HCEC 1CT (cell line): Measurements from ENCODE around the gene KIF1B.
A peak's percentile ranks its signal among the peaks of the same experiment; 100 is the strongest.
"Not testable (repeated sequence)": the region's sequence is repeated elsewhere in the genome, so short reads cannot be mapped to it uniquely, and the experiment has no call there.

Experiments used
- DNase-seq: peaks from one replicate; pipeline ENCODE4 v3.0.0-alpha.2; 2017

The KIF1B gene

DNA sequence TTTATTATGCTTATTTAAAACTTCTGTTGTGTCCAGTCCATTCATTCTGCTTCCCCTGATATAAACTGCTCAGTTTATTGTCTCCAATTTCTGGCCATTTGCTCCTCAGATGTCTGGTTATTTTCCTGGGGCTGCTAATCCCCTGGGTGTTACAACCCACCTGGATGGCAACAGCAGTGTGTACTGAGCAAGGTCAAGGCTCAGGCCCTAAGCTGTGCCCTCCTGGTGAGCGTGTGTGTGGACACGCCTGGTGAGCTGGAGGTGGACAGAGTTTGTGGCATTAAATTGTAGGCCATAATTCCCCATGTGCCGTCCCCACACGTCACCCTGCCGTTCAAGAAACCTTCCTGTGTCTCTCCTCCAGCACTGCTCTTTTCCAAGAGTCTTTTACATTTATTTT lies 18.1 kb upstream of the KIF1B start:
- DNase-seq = no peak

DNA sequence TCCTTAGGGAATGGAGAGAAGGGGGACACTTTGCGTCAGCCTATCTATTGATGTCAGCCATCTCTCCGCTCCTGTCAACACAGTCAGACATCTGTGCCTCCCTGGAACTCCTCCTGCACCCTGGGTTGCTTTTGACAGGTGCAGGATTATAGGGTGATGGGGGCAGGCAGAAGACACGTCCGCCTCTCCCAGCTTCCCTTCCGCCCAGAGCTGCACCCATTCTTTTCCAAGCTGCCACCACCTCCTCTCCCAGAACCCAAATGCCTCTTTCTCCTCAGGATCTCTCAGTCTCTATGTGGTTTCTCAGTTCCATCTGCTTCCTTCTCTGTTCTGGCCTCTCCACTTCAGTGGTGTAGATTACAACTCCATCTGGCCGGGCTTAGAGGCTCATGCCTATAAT lies 17.1 kb upstream of the KIF1B start:
- DNase-seq = no peak

DNA sequence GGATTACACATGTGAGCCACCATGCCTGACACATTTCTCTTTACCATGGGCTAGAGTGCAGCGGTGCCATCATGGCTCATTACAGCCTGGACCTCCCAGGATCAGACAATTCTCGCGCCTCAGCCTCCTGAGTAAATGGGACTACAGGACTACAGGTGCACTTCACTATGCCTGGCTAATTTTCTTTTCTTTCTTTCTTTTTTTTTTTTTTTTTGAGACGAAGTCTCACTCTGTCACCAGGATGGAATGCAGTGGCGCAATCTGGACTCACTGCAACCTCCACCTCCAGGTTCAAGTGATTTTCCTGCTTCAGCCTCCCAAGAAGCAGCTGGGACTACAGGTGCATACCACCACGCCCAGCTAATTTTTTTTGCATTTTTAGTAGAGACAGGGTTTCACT lies 14.8 kb upstream of the KIF1B start:
- DNase-seq = peak; percentile 32

DNA sequence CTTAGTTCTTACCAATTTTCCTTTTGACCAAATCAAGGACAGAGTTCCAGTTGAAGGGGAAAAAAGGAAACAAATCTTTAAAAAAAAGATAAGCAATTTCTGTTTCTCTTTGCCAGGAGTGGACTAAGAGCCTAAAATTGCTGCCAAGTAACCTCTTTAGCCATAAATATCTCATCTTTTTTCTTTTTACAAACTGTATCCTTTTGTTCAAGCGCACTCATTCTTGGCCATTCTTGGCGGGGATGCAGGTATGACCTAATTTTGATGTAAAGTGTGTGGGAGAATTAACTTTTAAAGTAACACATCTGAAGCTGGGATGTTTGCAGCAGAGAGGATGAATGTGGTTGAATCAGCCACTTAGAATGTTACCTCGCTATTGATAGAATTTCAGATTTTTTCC lies 13.4 kb upstream of the KIF1B start:
- DNase-seq = no peak

DNA sequence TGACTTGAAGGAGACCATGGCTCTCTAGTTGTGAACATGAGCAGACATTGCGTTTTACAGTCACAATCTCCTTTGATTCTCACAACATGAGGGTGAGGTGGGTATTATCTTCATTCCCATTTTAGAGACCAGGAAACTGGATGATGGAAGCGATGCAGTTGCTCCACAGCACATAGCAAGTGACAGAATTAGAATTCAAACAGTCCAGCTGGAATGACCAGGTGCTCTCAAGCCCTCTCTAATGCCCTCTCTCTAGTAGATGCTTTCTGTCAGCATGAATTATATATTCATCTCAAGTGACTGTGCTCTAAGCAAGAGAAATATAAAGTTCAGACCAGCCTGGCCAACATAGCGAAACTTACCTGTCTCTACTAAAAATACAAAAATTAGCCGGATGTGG lies 9.8 kb upstream of the KIF1B start:
- no peak for DNase-seq

DNA sequence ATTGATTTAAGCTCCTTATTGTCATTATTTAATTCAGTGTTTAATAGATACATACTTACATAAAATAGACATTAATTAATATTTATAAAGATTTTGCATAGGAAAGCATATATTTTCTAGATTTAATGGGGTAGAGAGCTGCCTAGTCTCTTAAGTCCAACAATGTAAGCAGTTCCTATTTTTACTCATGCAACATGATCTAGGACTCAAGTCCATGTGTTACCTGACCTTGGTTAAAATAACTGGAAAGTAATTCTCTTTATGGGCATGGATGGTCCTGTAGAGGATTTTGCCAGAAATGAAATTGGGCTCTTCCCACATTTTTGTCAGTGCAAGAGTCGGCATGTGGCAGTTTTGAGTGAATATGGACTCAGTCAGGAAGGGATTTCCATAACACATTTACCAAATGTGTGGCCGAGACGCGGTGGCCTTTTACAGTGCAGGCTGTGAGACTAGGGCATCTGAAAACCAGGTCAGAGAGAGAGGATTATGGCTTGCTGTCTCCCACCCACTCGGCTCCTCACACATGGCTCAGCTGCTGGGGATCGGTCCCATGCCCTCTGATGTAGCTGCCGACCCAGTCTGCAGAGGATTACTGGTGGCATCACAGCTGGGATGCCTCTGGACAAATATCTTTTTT lies 6.2 kb upstream of the KIF1B start:
- DNase-seq = no peak

DNA sequence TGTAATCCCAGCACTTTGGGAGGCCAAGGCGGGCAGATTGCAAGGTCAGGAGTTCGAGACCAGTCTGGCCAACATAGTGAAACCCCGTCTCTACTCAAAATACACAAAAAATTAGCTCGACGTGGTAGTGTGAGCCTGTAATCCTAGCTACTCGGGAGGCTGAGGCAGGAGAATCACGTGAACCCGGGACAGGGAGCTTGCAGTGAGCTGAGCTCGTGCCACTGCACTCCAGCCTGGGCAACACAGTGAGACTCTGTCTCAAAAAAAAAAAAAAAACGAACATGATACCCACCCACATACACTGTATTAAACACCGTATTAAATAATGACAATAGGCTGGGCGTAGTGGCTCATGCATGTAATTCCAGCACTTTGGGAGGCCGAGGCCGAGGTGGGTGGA lies 5.2 kb upstream of the KIF1B start:
- not testable (repeated sequence) for DNase-seq

DNA sequence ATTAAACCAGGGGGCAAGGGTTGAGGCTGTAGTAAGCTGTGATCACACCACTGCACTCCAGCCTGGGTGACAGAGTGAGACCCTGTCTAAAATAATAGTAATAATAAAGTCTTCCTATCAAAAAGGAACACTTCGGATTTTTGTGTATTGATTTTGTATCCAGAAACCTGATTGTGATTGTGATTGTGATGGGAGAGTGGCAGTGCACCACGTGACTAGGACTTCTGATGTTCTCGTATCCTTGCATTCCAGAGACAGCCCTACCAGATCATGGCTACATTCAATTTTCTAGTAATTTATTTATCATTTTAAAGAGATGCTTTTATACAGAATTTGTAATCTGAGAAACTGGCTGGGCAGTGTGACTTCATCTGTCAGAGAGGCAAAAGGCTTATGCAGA lies 2.6 kb upstream of the KIF1B start:
- no peak for DNase-seq

DNA sequence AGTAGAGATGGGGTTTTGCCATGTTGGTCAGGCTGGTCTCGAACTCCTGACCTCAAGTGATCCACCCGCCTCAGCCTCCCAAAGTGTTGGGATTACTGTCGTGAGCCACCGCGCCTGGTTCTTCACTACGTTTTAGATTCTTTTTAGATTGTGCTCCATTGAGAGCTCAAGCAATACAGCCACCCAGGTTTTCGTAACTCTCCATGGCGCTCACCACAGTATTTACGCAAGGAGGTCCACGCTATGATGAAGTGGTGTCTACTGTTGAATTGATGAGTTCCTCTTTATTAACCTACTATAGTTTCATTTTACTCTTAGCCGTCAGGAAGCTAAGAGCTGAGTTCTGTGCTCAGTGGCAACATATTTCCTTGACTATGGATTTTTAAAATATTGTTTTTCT lies 1.8 kb upstream of the KIF1B start:
- no peak for DNase-seq

DNA sequence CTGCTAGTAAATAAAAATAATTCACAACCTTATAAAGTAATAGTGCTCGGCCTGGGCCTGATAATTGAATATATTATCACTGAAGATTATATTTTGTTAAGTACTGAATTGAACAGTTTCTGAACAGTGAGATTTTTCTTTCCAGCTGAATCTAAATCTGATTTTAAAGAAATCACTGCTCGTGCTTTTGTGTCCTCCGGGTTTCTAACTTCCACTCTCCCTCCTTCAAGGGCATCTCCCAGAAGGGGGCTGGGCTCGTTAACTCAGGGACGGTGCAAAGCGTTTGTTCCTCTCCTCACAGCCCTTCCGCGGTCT lies 823 bp upstream of the KIF1B start:
- DNase-seq = no peak

DNA sequence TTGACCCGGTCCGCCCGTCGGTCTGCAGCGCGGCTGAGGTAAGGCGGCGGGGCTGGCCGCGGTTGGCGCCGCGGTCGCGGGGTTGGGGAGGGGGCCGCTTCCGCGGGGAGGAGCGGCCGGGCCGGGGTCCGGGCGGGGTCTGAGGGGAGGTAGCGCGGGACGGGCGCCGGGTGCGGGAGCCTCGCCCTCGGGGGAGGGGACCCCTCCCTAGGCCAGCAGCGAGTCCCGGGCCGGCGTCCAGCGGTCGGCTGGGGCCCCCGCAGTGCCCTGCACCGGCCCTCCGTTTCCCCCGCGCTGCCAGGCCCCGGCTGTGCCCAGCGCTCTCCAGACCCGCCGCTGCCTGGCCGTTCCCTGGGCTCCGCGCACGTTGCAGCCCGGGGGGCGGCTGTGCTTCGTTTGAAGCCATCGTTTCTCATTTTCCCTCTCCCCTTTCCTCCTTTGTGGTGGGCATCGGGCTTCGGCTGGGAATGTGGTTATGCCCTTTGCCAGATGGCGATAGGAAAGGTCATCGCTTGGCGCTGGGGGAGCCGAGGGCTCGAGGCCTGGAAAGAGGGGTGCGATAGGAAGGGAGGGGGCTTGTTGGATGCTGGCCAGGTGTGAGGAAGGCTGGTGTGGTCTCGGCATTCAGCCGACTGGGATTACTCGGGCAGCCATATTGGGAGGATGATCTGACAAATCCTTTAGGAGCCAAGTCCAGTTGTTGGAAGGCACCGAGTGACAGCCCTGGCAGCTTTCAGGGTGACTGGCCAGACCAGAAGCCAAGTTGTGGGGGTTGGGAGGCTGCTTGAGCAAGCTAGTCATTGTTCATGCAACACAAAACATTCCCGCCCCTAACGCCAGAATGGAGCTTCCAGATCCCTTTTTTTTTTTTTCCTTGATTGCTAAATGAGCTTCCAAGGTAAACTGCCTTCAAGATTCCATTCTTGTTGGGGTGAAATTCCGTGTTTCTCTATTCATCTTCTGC lies 753 bp downstream of the KIF1B start:
- peak; percentile 91 for DNase-seq

DNA sequence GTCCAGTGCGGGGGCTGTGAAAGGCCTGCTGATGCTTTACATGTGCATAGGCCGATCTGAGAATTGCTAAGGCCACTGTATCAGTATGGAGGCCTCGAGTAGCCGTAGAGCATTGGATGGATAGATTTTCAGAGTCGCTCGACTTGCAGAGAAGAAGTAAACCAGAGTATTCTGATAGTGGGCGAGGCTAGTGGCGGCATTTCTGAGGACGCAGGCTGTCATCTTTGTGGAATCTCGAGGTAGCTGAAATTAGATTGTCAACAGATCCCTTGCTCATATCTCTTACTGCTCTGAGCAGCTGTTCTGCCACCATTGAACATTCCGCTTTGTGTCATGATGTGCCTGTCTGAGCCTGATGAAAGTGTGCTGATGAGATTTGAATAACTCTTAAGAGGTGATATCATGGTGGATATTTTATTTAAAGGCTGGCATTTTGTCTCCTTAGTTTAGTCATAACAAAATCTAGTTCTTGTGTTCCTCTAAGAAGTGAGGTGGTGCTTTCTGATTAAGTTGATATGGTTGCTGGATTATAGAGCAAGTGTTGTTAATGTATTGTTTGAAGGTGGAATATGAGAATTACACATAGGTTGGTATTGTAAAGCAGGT lies 1.5 kb downstream of the KIF1B start:
- DNase-seq = peak; percentile 54

DNA sequence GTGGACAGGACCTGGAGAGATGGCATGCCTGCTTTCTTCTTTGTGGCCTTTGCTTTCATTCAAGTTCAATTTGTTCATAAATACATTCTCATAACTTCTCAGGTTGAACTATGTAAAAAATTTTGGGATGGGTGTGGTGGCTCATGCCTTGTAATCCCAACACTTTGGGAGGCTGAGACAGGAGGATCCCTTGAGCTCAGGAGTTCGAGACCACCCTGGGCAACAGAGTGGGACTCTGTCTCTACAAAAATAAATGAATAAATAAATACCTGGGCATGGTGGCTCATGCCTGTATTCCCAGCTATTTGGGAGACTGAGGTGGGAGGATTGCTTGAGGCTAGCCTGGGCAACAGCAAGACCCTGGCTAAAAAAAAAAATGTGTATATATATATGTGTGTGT lies 2.1 kb downstream of the KIF1B start:
- DNase-seq = no peak

DNA sequence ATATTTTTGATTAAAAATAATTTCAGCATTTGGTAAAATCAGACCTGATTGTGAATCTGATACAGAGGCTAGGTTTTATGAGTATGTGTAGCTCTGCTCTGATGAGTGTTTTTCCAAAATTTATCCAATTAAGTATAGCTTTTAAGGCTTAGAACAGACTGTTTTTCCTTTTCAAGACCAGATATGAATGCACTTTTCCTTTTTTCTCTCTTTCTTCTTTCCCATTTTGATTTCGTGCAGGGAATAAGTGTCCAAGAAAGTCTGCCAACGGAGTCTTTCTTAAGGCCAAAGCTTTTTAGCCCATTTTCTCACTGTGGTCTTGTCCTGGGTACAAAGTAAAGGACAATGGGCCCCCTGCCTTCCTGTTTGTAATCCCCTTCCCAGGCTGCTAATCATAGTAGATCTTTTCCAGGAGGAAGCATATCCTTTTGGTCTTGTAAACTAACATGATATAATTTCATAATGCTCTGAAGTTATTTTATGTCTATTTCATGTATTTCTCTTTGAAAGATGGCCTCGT lies 2.9 kb downstream of the KIF1B start:
- no peak for DNase-seq

DNA sequence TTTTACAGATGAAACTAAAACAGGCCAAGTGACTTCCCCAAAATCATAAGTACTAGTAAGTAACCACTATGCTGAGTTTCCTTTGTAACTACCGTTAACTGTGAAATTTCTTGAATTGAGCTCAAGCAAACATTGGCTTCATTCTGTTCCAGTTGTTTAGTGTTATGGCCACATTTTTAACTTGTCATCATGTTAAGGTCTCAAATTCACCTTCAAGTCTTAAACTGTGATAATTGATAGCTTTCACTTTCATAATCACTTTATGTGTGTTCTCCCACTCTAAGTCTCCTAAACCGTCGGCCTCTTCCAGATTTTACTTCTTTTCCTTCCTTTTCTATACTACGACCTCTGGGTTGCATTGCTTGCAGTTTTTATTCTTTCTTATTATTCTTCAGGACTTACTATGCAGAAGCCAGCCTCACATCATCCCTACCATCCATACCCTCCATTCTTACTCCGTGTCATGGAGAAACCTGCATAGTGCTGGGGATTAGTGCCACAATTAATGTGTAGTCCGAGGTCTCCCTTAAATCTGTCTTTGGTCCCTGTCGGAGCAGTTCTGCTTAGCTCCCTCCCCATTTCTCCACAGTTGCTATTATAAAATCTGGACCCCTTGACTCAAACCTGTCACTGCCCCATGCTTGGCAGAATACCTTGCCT lies 5.8 kb downstream of the KIF1B start:
- DNase-seq = no peak

DNA sequence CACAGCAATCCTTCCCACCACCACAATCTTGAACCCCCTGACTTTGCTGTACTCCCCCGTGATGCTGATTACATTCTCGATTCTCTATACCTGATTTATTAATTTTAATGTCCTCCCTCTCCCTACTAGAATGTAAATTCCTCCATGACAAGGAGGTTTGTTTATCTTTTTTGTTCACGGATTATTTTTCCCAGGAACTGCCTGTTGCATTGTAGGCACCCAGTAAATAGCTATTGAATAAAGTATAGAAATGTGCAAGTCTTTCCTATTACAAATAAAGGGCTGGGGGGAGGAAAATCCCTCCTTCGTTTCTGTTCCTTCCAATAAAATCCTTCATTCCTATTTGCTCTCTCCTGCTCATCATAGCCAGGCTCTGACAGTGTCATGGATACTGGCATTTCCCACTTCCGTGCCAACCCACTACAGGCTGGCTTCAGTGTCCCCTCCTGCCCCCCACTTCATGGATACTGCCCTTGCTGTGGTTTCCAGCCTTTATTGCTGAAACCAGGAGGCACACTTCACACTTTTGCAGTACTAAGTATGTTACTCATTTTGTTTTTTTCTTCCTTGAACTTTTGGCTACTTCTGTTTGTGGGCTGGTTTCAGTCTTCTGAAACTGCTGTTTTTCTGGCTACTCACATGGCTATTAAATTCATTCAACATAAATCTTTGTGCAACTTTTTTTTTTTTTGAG lies 7.5 kb downstream of the KIF1B start:
- peak; percentile 38 for DNase-seq

DNA sequence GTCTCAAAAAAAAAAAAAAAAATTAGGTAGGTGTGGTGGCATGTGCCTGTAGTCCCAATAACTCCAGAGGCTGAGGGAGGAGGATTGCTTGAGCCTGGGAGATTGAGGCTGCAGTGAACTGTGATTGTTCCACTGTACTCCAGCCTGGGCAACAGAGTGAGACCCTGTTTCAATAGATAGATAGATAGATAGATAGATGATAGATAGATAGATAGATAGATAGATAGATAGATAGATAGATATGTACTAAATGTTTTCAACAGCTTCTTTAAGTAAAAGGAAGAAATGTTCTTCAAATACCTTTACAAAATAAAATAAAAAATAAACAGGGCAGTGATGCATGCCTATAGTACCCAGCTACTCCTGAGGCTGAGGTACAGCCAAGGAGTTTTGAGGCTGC lies 9.8 kb downstream of the KIF1B start:
- DNase-seq = no peak

DNA sequence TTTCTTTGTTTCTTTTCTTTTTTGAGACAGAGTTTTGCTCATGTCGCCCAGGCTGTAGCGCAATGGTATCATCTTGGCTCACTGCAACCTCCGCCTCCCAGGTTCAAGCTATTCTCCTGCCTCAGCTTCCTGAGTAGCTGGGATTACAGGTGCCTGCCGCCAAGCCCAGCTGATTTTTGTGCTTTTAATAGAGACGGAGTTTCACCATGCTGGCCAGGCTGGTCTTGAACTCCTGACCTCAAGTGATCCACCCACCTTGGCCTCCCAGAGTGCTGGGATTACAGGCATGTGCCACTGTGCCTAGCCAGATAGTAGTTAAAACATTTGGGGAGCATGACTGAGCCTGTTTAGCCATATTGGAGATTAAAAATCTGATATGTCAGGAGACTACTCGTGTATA lies 10.3 kb downstream of the KIF1B start:
- not testable (repeated sequence) for DNase-seq

DNA sequence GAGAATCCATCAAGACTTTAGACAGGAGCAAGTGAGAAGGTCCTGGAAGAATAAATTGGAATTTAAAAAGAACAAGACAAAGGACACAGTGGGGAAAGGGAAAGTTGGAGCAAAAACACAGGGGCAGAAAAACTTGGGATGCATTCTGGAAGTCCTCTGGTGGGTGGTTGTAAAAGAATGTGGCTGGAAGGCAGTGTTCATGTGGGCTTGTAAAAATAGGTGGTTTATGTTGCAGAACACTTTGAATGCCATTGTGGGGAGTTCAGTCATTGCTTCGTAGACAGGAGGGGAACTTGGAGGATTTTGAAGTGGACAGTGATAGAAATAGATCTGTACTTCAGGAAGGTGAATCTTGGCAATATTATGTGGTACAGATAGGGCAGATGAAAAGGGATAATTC lies 15.2 kb downstream of the KIF1B start:
- DNase-seq = no peak

DNA sequence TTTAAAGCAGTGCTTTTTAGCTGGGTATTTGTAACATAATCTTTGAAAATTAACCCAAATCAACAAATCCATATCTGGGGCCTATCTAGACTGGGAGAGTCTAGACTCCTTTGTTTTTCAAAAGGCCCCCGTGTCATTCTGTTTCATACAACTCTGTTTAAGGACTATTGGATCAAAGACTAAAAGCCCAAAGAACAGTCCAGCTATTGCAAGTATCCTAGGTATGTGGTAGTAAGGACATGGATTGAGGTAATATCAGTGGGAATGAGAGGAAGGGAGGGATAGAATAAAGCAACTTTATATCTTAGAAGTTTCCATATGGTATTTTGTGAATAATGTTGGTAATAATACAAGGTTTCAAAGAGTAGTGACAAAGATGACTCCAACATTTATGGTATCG lies 18.2 kb downstream of the KIF1B start:
- no peak for DNase-seq

DNA sequence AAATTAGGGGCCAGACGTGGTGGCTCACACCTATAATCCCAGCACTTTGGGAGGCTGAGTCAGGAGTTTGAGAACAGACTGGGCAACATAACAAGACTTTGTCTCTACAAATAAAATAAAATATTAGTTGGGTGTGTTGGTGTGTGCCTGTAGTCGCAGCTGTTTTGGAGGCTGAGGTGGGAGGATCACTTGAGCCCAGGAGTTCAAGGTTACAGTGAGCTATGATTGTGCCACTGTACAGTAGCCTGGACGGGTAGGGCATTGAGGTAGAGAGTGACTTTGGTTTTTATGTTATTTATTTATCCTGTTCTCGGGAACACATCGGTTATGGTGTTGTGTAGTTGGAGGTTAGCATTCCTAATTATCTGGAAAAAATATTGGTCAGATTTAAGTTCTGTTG lies 19.5 kb downstream of the KIF1B start:
- DNase-seq = no peak

DNA sequence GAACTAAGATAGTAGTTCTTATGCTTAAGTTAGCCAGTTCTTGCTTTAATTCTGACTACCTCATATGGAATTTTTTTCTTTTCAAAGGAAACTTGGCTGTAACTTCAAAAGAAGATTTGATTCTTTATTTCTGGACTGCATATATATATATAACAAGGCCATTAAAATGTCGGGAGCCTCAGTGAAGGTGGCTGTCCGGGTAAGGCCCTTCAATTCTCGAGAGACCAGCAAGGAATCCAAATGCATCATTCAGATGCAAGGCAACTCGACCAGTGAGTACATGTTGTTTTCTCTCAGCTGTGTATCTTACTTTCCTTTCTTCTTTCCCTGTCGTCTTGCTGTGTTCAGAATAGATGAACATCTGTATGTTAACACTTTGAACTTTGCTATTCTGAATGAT lies 21.8 kb downstream of the KIF1B start:
- no peak for DNase-seq
